ENCODE data around the gene NMU.

NMU gene

GRCh38 chr4:55670695-55671094, 34.6 kb upstream of the NMU start:
- TF ChIP-seq CTCF (IDR thresholded peaks at IDR 0.05): no peak

GRCh38 chr4:55668449-55668848, 32.4 kb upstream of the NMU start:
- TF ChIP-seq CTCF (IDR thresholded peaks at IDR 0.05): no peak

GRCh38 chr4:55666535-55666934, 30.4 kb upstream of the NMU start:
- no peak for TF ChIP-seq CTCF (IDR thresholded peaks at IDR 0.05)

GRCh38 chr4:55663145-55663544, 27.0 kb upstream of the NMU start:
- TF ChIP-seq CTCF (IDR thresholded peaks at IDR 0.05): no peak

GRCh38 chr4:55661398-55662056, 25.4 kb upstream of the NMU start:
- no peak for TF ChIP-seq CTCF (IDR thresholded peaks at IDR 0.05)

- no peak for TF ChIP-seq CTCF (IDR thresholded peaks at IDR 0.05)
Observed at GRCh38 chr4:55658657-55659056, 22.6 kb upstream of the NMU start.

GRCh38 chr4:55654131-55654530, 18.0 kb upstream of the NMU start:
- no peak for TF ChIP-seq CTCF (IDR thresholded peaks at IDR 0.05)

- TF ChIP-seq CTCF (IDR thresholded peaks at IDR 0.05): no peak
Observed at GRCh38 chr4:55650483-55650882, 14.4 kb upstream of the NMU start.
